GM11168 (cell line): ENCODE results near the gene BIRC7.

Experiments used
- in situ Hi-C: fragments of 300-500 bp; cut with MboI; formaldehyde crosslinking; loops from one replicate; pipeline ENCODE4 v1.12.0; 2022; ENCODE audit warnings: low sequenced_read_pairs; ENCODE audit not compliant: unreplicated experiment

The BIRC7 gene

DNA sequence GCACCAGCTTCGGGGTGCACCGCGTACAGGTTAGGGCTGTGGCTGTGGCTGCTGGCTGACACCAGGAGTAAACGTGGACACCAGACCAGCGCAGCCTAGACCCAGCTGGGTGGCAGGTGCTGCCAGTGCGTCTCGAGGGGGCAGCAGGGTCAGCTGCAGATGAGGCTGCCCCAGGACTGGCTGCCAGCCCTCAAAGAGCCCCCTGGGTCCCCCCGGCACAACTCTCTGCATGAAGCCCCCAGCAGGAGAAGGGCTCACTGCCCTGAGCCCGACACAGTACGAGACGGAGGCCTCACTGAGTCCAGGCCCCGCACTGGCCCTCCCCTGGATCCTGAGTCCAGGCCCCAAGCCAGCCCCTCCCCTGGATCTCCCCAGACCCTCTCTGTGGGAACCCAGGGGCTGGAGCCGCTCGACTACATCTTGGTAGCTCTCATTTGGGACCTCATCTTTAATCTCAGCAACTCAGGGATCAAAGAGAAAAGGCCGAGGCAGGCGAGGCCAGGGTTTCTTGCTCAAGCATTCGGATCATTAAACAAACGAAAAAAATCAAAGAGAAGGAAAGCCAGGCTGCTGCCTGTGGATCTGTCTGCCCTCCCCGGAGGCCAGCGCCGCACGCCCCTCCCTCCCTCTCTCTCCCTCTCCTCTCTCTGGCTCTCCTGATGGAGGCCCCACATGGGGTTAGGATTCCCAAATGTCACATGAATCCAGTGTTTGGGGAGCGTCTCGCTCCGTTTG, 25.5 kb downstream of the BIRC7 start:
- in situ Hi-C loops = no loop called here

DNA sequence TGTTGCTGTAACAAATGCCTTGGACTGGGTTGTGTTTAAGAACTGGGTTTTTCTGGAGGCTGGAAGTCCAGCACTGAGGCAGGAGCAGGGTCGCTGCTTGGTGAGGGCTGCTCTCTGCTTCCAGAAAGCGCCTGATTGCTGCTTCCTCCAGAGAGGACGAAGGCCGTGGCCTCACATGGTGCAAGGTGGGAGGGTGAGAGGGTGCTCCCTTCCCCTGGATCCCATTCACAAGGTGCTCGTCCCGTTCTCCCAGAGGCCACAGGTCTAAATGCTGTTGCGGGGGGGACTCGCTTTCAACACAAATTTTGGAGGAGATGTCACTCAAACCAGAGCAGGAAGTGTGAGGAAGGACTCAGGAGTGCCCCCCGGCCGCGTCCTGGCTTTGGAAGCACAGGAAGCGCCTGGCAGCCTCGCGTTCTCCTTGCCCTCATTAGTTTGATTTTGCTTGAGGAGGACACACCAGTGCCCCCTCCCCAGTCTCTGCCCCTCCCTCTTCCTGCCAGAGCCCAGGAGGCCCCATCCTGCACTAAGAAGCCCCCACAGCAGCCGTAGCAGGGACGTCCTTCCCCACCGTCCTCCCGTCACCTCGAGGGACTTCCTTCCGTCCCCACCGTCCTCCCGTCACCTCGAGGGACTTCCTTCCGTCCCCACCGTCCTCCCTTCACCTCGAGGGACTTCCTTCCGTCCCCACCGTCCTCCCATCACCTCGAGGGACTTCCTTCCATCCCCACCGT, 26.3 kb downstream of the BIRC7 start:
- in situ Hi-C loops = no loop called here

GRCh38 chr20:63262836-63263235, 27.1 kb downstream of the BIRC7 start:
- in situ Hi-C loops = no loop called here

DNA sequence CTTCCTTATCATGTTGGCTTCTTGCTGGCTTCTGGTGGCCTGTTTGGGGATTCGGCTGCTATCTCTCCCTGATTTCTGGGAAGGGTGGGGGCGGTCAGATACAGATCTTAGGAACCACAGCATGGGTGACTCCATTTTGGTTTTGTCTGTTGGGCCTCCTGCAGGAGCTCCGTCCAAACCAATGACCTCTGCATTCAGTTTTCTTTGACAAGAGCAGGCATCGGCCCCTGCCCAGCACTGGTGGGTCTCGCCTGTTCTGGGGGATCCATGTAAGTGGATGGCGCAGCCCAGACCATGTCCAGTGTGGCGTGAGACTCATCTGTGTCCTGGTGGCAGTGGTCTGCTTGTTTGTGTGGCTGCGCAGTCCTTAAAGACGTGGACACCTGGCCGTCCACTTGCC, 28.3 kb downstream of the BIRC7 start:
- in situ Hi-C loops = no loop called here

DNA sequence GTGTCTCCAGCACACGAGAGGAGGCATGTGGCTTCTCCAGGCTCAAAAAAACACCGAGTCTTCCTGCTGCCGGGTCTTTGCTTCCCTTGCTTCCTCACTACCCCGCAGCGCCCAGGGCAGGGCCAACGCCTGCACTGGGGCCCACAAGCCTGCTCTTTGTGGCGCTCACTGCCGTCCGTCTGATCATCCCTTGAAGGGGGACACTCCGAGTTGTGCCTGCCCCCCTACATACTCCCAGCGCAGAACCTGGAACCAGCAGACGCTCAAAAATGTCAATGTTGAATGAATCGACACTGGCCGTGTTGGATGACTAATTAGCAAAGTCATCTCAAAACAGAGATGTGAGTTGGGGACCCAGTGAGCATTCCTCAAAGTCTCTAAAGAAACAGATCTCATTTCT, 28.8 kb downstream of the BIRC7 start:
- in situ Hi-C loops = no loop called here

DNA sequence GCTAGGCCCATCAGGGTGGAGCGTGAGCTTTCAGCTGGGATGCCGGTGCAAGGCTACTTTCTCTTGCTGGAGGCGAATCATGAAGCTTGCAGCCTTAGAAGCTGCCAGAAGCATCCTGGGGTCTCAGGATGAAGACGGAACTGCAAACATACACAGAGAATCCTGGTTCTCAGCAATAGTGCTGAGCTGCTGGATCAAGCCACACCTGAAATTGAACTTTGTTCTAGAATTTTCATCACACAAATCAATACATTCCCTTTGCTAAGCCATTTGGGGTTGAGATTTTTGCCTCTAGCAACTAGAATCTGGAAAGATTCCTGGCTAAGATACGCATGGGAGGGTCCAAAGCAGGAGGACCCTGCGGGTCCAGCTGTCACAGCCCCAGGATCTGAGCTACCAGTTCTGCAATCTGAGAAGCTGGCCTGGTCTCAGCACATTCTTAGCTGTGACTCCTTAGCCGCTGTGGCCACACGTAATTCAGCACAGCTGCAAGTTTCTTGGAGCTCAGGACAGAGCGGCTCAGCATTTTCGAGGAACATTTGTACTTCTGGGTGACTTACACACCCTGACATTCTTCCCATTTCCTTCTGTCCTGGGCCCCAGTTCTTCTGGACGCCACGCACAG, 30.3 kb downstream of the BIRC7 start:
- in situ Hi-C loops = no loop called here

DNA sequence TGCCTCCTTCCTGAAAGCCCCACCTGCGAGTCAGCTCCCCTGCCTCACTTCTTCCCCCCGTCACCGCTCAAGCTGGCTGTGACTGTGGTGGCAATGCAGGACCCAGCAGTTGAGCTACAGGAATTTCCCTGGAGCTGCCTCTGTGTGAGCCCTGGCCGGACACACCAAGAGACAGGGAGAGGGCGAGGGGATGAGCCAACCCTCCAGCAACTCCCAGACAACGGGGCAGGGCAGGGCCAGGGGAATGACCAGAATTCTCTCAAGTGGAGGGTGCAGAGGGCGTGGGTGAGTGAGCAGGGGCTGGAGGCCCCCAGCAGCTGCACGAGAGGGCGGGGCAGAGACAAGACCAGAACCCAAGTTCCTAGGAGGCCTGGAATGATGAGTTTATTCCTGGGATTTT, 32.0 kb downstream of the BIRC7 start:
- in situ Hi-C loops = no loop called here

DNA sequence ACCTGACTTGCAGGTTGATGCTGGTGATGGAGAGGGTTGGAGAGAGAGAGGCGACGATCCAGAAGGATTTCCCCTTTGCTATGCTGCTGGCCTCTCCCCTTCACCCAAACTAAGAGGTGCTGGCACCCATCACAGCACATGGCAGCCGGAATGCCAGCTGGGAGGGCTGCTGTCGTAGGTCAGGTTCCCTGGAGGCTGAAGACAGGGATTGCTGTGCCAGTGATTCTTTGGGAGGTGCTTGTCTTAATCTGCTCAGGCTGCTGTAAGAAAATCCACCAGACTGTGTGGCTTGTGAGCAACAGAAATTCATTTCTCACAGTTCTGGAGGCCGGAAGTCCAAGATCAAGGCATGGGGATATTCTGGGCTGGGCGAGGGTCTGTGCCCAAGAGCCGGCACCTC, 32.6 kb downstream of the BIRC7 start:
- in situ Hi-C loops = no loop called here

DNA sequence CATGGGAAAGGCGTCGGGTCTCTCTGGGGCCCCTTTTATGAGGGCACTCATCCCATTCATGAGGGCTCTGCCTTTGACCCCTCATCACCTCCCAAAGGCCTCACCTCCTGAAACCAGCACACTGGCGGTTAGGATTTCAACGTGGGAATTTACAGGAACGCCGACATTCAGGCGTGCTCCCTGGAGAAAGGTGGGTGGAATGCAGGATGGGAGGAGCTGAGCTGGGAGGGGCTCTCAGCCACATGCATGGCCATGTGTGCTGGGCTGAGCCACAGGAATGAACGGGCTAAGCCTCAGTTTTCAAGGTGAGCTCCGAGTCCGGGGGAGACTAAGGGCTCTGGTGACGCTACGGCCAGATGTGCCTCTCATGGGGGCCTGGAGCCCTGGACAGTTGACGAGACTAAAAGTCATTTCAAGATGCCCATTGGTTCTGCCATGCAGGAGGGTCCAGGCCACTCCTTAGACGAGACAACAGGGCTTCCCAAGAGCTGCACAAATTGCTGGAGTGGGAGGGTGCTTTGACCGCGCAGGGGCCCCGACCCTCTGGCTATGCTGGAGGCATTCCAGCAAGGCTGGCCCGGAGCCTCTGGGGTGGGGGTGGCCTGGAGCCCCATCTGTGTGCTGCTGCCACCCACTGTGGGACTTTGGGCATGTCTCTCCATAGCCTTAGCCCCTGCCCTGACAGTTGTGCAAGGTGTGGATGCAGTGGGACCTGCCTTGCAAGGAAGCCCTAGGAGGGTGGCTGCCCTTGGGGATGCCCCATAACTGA, 33.1 kb downstream of the BIRC7 start:
- in situ Hi-C loops = no loop called here

- in situ Hi-C loops = no loop called here
Observed at GRCh38 chr20:63269724-63270123, 34.0 kb downstream of the BIRC7 start.

GRCh38 chr20:63270606-63271325, 35.1 kb downstream of the BIRC7 start:
- in situ Hi-C loops = no loop called here

- in situ Hi-C loops = no loop called here
Observed at GRCh38 chr20:63272105-63273058, 36.7 kb downstream of the BIRC7 start, which contains the start of gene ARFGAP1. Gene ARFGAP1, plus strand, starts transcription at chr20:63272813. Its CDS starts 2,768 bp downstream, at chr20:63275581.

DNA sequence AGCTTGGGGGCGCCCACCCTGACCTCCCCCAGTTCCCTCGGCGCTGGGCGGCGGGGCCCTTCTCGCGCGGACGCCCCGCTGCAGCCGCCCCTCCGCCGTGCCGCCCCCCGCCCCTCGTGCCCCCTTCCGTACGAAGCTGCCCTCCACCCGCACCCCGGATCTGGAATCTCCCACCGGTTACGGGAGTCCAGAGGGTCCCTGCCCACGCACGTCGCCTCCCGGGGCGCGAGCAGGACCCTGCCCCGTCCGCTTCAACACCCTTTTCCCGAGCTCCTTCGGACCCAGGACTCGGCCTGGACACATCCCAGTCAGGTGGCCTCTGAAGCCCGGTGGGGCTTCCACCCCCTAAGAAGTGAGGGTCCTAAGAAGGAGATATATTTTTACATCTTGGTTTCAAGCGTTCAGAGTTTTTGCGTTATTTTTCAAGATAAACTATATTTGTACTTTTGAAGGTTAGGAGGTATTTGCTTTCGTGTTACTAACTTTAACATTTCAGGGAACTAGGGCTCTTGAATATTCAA, 37.4 kb downstream of the BIRC7 start:
- in situ Hi-C loops = no loop called here

DNA sequence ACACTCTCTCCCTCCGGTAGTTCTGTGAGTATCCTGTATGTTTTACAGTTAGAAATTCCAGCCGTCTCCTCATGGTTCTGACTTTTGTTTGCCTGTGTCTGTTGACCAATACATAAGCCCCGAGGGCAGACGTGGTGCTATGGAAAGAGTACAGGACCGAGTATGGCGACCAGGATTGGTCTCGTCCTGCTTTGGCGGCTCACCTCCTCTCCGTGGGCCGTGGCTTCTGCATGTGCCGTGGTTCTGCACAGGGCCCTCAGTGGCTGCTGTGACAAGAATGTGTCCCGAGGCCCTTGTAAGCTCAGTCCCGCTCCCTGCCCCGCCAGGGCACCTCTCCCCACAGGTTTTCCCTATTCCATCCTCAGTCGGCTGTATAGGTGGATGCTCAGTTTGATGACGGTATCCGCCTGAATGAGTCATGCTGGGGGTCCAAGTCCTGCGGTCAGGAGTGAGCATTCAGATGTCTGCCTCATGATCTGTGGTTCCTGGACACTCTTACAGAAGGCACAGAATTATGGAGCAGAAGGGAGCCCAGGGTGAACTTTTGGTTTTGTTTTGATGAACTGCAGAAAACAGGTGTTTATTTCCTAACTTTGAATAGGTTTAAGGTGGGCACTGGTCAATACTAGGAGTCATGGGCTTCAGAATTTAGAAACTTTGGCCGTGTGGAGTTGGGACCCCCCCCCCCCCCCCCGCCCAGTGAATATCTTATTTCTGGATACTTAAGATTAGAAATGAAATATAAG, 38.1 kb downstream of the BIRC7 start:
- in situ Hi-C loops = no loop called here

DNA sequence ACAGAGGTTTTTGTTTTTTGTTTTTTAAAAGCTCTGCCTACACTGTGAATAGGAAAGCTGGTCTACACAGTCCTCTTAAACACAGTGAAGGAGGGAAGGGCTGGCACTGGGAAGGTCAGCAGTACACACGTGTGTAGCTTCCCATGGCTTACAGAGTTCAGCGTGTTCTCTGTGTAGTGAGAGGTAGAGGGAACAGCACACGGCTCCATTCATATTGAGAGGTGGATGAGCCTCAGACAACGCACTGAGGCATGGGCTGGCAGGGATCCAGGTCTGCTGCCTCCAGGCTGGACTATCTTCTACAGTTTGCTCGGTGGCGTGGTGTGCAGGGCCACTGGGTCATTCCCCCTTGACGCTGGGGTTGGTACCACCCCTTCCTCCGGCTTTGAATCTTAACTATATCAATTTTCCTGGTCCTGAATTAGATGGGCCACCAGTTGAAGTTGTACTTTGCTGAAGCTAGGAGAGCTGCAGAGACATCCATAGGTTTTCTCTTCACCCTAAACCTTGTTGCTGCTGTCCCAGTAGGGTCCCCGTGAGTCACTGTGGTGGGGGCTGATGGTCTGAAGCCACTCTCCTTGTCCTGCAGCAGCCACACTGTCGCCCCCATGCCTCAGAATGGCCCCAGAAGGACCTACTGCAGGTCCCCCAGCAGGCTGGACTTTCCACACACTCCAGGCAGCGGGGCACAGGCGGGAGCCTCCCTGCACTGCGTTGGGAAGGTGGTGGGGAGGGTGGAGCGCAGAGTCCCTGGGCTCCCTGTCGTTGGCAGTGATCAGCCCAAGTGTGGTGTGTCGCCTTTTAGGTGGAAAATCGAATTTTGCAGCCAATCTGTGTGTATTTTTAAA, 38.9 kb downstream of the BIRC7 start:
- in situ Hi-C loops = no loop called here

DNA sequence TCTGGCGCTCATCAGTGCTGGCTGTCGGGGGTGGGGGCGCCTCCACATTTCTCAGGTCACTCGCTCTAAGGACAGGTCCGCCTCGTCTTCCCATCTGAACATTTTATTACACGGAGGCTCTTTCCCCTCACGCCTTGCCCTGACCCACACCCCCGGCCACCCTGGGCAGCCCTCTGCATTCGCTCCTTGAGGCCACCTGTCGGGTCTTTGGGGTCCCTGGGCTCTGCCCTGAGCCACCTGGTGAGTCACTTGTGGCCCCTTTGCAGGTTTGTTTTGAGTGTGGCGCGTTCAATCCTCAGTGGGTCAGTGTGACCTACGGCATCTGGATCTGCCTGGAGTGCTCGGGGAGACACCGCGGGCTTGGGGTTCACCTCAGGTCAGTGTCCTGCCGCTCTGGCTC, 40.1 kb downstream of the BIRC7 start:
- in situ Hi-C loops = no loop called here

DNA sequence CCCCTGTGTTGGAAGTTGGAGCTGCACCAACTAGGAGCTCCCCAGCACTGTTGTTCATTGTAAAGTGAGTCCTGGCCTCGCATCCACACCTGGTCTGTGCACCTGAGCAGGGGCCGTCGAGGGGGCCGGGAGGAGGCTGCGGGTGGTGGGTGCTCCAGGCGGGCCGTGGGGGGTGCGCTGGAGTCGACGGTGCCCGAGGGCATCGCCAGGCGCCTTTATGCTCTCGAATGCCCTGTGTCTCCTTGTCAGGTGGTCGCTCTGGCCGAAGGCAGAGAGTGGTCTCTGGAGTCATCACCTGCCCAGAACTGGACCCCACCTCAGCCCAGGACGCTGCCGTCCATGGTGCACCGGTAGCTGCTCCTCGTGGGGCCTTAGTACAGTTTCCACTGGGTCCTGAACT, 41.3 kb downstream of the BIRC7 start:
- in situ Hi-C loops = no loop called here
